ENCODE results near the gene GRB2. TPM values are rescaled to one million over a fixed set of nuclear protein-coding genes. Genes with fewer than 3 reads are reported as not detected.

The GRB2 gene
- total and polyA plus RNA-seq, 2 of the 8 experiments (the other 6 are each of a cell fraction or from before 2014, with no cell fraction given) = 44.2 to 101 TPM

DNA sequence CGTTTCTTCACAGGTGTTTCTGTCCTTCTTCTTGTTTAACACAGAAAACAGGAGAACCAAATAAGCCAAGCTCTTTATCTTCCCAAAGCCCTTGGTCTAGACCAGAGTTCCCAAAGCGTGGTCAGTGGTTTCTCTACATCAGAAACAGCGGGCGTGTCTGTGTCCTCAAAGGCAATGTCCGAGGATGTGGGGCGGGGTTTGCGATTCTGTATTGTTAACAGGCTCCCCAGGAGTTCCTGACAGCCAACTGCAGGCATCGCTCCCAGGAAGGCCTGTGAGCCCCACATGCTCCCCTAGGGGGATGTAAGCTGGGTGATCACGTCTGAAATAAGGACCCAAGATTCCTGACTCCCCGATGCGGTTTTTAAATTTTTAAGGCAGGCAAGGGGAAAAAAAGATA, 87.8 kb downstream of the GRB2 start:
- Histone ChIP-seq H4K91ac (replicated peaks; ENCODE audit: insufficient read length, low read length) (no peak overlapping the region), H2AK5ac (ENCODE audit: low read depth, low read length) (no peak overlapping the region), H4K5ac (ENCODE audit: insufficient read length, low read depth, low read length) (no peak overlapping the region), H3K4me2 (ENCODE audit: insufficient read depth in 1 of 2, low read depth in 2 of 2, low read length in 2 of 2) (no peak overlapping the region), H3K36me3 (ENCODE audit: control insufficient read depth in 2 of 4, insufficient read depth in 4 of 4, low read length in 3 of 4) (peaks cover 5 to 22% (median 15%) of the 10 kb centered on the region in 4 experiments; a peak in 5 of 8 replicates), H3K27ac (ENCODE audit: low read depth, low read length) (no peak overlapping the region), H3K79me2 (ENCODE audit: control insufficient read depth in 1 of 2, insufficient read depth in 2 of 2, low read length in 2 of 2) (no peaks in the 10 kb centered on the region), H4K8ac (ENCODE audit: extremely low read depth, insufficient read depth, low read length) (no peak overlapping the region), H2AFZ (ENCODE audit: low read length) (no peak overlapping the region), H3K23ac (ENCODE audit: insufficient read length) (no peak overlapping the region), H3K14ac (ENCODE audit: insufficient read length) (no peak overlapping the region), H3K9me3 (ENCODE audit: insufficient read depth in 2 of 2, low read depth in 1 of 2, low read length in 1 of 2) (no peaks in the 10 kb centered on the region), H2BK15ac (ENCODE audit: low read length) (no peak overlapping the region), H3K56ac (replicated peaks; ENCODE audit: insufficient read length, low read depth, low read length) (no peak overlapping the region), H2BK20ac (ENCODE audit: low read length) (no peak overlapping the region), H3K18ac (ENCODE audit: extremely low read depth, low read length) (no peak overlapping the region), H3K4me1 (replicated peaks in 1 of 4; ENCODE audit: control insufficient read depth in 3 of 4, insufficient read depth in 4 of 4, low read length in 3 of 4) (peaks cover 0 to 5% (median 0%) of the 10 kb centered on the region in 4 experiments; a peak in 2 of 7 replicates), H2BK5ac (ENCODE audit: low read depth, low read length) (no peak overlapping the region), H3K27me3 (replicated peaks in 1 of 4; ENCODE audit: control insufficient read depth in 3 of 4, extremely low read depth in 1 of 4, insufficient read depth in 3 of 4, low read length in 3 of 4) (no peaks in the 10 kb centered on the region), H2BK12ac (ENCODE audit: low read depth, low read length) (no peak overlapping the region), H3K4me3 (ENCODE audit: extremely low read depth in 1 of 4, insufficient read depth in 2 of 4, low read depth in 3 of 4, low read length in 4 of 4) (no peak overlapping the region), H4K20me1 (replicated peaks in 1 of 2; ENCODE audit: control insufficient read depth in 1 of 2, insufficient read depth in 2 of 2, low read length in 2 of 2) (peaks cover 7 to 9% of the 10 kb centered on the region in 2 experiments), H3K23me2 (ENCODE audit: low read depth, low read length) (no peaks in the 10 kb centered on the region), H3K4ac (replicated peaks; ENCODE audit: insufficient read length, low read depth, low read length) (no peak overlapping the region), H3K9ac (replicated peaks in 1 of 4; ENCODE audit: extremely low read depth in 1 of 4, low read depth in 3 of 4, low read length in 3 of 4) (no peak overlapping the region), H2BK120ac (replicated peaks; ENCODE audit: low read depth, low read length) (no peak overlapping the region), H3K79me1 (ENCODE audit: low read depth, low read length) (no peaks in the 10 kb centered on the region)
- peak in 1 of 3 experiments; percentile 10; a peak in 1 of 4 replicates for TF ChIP-seq CTCF (IDR thresholded peaks at IDR 0.05; ENCODE audit: control extremely low read depth in 1 of 3, insufficient read depth in 1 of 3, low read depth in 1 of 3, low read length in 3 of 3)
- TF ChIP-seq CBX8 (IDR thresholded peaks at IDR 0.05; ENCODE audit: borderline replicate concordance, low read depth, low read length) = no peak
- ChIA-PET POLR2A (ENCODE audit: partially characterized antibody) (interaction anchor here (0.6 to 2.1 kb wide), 3 partner anchors 76 to 212 kb away, joined by 5 to 8 read pairs (median 6); no protein-coding TSS in a partner anchor), CTCF (ENCODE audit: partially characterized antibody) (interaction anchor here (0.7 to 2.8 kb wide), 8 partner anchors 9 to 315 kb away, joined by 3 to 9 read pairs (median 4); partner anchors contain the start of genes SLC25A19 and SMIM5)
- WGBS, 2 experiments (ENCODE audit: extremely low coverage in 1 of 2, insufficient coverage in 1 of 2, insufficient read length in 1 of 2, insufficient replicate concordance in 2 of 2, low coverage in 1 of 2, low lambda C conversion rate in 2 of 2, missing lambda C conversion rate in 1 of 2) = 83% methylated on average over 11 of the region's 11 CpGs; no CpG with 5 or more reads in 1 of the 2 experiments
- peak in 1 of 2 experiments; percentile 9 for DNase-seq (ENCODE audit: low read depth in 1 of 2, low spot score in 2 of 2)
- no peak for FAIRE-seq

All from H1 (cell line).